NCI-H460 (cell line): ENCODE measurements around the gene GALNT17. TPM values are rescaled to one million over a fixed set of nuclear protein-coding genes. Genes with fewer than 3 reads are reported as not detected.
"Not testable (repeated sequence)": the region's sequence is repeated elsewhere in the genome, so short reads cannot be mapped to it uniquely, and the experiment has no call there.

Experiments
- DNase-seq: peaks from one replicate; pipeline ENCODE4 v3.0.0-alpha.2; 2016; ENCODE audit warnings: low read depth; ENCODE audit errors: extremely low read depth
- total RNA-seq: library from RNA; depleted of rRNA; stranded (reverse); fragments of >200 nt; shearing (Covaris generic); gene quantifications from 2 replicates; pipeline ENCODE4 v1.2.3, GENCODE V29; 2014

Gene GALNT17
- total RNA-seq, 1 experiment from 2014 or later: 3.1 TPM

DNA sequence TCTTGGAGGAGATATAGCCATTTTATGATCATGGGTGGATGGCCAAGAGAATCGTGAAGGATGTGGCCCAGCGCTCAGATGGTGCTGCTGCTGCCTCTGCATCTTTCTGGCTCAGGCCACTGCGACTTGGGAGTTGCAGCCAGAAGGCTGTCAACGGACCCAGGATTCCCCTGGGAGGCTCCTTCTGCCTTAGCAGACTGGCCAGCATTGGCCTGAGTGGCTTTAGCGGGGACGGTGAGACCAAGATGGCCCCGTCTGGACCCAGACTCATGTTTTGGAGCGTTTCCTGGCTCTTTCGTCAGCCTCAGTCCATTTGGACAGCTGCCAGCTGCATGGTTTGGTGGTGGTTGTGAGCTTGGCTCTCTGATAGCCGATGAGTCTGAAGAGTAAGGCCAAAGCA is 97.2 kb downstream of the GALNT17 start:
- no peak for DNase-seq

DNA sequence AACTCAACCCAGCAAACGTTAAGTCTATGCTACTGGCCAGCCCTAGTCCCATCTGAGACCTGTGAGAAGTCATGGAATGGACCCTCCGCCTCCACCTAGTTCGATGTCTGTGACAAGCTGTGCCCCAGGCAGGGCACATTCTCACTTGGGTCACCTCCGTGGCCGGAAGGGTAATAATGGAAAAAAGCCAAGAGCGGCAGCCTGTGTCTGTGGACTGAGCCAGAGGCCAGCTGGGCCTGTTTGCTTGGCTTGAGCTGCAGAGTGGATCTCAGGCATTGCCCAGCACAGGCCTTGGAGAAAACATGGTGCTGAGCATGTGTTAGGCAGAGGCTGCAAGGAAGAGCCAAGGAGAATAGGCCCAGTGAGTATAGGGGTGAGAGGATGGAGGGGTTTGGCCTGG is 97.8 kb downstream of the GALNT17 start:
- DNase-seq: no peak

DNA sequence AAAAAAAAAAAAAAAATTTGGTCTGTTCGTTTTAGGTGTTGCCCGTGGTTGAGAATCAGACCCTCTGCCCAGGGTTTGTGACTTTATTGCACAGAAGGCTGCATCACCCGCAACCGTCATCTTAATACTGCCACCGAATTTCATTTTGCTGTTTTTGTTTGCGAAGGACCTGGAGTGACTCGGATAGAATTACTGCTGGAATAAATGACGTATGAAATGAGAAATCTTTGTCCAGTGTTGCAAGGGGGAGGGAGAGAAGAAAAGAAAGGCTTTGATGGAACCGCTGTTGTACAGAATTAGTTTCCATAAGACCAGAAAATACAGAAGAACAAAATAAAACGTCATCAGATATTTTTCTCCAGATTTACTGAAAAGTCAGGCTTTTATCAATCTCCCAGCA is 103.3 kb downstream of the GALNT17 start:
- DNase-seq: no peak

DNA sequence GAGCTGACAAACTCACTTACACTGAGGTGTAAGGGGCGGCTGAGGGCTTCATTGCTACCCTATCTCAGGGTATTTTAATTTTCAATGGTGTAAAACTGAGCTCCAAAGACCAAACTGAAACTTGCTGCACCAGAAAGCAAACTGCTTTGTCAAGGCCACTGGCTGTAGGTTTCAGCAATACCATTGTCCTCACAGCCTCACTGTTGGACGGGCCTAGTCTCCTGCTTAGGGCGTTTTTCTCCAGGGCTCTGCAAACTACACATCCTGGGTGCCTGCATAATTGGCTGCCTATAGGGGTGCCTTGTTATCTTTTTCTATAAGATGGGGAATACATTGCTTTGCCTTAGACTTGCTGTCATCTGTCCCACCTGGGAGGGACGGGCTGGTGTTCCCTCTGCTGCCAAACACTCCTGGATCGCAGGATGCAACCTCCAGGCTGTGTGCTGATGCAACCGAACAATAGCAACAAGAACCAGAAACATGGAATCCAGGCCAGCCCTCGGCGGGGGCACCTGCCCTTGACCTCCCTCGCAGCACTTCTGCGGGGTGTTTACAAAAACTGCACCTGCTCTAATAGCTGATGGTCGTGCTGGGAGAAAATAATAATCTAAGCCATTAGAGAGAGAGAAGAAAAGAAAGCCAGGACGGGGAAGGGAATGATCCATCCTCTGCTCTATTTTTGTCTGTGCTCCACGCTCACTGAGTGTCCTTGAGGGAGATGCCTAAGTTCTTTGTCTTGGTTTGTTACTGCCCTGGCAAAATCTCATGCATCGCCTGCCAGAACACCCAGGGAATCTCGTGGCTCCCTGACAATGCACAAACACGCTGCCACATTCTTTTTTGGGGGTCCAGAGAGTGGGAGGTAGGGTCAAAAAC is 104.5 kb downstream of the GALNT17 start:
- DNase-seq: no peak

DNA sequence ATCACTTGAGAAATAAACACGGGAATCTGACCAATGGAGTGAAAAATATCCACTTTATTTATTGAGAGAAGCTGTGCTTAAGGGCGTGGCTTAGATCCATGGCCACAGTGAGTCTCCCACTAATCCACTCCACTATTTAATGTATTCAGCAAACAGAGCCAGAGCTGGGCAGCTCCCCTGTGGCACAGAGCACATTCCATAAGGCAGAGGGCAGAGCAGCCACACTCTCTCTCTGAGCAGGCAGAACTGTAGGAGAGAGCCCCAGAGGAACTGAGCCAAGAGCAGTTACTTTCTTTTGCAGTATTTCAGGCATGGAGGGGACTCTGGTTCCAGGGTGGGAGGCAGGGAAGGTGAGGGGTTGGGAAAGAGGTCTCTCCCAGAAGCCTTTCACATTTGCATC is 106.0 kb downstream of the GALNT17 start:
- DNase-seq: peak; percentile 34

DNA sequence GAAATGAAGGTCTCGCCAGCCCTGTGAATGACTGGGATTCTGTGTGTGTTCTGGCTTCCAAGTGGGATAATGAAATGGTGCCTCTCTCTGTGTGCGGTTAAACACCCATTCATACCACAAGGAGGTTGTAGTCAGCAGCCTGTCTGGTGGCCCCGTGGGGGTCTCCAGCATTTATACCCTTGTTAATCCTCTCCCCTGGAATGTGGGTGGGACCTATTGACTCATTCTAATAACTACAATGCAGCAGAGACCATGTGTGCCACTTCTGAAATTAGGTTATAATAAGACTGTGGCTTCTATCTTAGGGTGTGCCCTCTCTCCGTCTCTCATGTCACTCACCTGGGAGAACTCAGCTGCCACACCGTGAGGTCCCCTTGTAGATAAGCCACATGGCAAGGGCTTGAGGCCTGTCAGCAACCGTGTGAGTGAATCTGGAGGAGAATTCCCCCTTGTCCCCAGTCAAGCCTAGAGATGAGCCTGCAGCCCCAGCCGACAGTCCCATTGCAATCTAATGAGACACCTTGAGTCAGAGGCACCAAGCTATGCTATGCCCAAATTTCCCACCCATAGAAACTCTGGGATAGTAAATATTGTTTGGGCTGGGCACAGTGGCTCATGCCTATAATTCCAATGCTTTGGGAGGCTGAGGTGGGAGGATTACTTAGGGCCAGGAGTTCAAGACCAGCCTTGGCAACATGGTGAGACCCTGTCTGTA is 106.8 kb downstream of the GALNT17 start:
- DNase-seq: no peak

DNA sequence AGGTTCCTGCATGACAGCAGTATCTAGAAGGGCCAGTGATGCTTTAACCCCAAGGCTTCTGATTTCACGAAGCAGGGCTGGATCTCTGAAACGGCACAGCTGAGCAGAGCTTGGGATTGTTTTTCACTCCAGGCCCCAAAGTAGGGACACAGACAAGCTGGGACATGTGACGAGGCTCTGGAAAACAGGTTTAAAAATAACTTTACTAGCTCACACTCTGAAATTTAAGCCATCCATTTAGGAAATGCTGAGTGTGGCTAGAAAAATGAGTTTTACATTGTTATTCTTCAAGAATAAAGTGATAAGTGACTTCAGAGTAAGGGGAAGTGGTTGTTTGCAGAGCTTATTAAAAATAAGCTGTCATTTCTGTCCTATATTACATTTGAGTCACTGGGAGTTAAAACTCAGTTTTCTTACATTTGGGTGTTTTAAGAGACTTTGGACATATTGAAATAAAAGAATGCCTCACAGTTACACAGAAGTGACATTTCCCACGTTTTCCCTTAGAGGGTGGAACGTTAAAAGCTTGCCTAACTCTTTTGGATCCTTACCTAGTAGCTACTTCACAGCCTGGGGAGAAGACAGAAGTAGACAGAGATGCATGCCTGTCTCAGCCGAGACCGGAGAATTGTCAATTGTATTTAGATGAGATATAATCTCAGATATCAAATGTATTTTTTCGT is 107.8 kb downstream of the GALNT17 start:
- no peak for DNase-seq

DNA sequence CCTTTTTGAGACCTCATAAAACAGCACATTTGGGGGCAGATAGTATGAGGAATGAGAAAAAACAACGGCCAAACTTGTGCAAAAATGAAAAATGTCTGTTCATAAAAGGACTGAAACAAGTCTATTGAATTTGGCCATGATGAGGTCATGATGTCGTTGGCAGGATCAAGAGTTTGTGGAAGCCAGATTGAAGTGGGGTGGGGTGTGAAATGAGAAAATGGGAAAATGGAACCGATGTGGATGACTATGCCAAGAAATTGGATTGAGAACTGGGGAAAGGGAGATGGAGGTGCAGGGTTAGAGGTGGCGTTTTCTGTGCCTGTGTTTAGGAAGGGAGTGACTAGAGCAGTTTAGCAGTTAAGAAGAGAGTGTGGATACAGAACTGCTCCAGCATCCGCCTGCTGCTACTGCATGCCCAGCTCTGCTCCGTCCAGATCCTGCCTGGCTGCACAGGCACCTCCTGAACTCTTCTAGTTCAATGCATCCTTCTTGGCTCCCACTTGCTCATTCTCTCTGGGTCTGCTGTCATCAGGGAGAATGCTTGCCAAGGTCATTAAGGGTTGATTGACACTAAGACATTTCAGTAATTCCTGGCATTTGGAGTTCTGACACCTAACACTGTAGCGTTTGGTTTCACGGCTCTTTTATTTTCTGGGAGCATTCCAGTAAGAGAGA is 111.9 kb downstream of the GALNT17 start:
- DNase-seq: no peak

DNA sequence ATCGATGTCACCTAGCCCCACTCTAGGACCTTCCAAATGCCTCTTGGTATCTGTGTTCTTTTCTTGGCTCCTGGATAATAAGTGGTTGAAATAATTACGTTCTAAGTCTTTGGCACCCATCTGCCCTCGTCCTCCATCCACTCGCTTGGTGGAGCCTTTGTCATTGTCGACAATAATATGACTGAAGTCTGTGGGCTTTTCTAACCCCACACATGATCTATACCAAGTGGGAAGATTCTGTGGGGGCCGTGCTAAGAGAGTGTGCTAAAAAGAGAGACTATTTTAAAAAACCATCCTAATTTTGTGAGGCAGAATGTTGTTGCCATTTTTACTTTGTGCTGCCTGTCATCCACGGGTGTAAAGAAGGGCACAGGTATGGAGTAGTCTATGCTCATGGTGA is 113.1 kb downstream of the GALNT17 start:
- no peak for DNase-seq

DNA sequence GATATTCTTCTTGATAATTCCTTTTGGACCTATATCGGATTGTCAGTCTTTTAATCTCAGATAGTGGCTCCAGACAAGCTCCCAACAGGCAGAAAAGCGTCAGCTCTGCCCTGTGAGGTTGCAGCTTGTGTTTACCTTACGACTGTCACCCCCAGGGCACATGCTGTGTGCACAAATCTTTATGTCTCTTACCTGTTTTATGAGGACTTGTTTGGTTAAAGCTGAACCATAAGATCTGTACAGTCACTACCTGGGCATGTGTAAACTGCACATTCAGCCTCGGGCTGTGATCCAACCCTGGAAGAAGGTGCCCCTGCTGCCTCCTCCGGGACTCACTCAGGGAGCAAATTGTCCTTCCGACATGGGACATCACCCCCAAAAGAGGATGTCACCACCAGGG is 119.8 kb downstream of the GALNT17 start:
- no peak for DNase-seq

DNA sequence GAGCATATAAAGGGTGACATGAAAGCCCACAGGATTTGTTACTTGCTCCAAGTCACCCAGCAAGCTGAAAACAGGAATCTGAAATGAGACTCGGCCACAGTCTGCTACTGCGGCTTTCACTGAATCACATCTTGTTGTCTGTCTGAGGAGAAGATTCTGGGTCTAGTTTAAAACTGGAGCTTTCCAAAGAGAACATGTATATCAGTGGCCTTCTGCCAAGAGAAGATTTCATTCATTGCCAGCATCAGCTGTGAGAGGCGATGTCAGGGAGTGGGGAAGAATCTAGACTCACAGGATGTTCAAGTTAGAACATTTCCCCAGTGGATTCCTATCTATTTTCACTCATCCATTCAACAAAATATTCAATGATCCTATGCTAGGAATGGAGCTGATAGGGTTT is 122.8 kb downstream of the GALNT17 start:
- DNase-seq: no peak

DNA sequence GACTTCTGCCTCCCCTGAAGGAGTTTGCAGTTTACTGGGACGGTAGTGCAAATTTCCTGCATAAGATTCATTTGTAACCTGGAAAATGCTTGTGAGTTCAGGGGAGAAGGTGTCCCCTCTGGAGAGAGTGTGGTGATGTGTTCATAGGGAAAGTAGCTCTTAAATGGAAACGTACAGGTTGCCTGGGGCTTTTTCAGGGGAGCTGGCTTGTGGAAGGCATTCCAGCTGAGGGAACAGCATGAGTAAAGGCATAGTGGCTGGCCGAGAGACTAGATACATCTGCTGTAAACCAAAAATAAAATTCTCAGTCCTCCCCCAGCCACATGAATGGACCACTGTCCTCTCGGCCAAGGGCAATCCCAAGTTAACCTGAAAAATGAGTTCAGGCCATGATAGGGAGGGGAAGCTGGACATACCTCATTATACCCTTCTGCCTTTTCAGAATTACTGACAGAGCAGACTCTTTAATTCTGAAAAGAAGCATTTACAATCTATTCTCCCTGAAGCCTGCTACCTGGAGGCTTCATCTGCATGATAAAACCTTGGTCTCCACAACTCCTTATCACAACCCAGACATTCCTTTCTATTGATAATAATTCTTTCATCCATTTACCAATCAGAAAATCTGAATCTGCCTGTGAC is 123.7 kb downstream of the GALNT17 start:
- DNase-seq: no peak

DNA sequence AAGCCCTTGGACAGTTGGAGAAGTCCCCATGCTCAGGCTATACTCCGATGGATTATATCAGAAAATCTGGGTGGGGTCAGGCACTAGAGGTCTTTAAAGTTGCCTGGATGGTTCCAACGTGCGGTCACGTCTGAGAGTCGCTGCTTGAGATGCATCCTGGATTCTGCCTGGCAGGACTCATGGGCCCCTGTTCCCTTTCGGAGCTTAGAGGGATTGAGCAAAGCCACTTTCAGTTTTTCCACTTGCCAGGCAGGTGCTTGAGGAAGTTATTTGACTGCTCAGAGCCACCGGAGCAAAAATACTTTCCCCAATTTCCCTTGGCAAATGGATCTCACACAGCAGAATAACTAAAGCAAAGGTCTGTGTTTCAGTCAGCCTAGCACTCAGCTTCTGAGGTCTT is 129.1 kb downstream of the GALNT17 start:
- no peak for DNase-seq

DNA sequence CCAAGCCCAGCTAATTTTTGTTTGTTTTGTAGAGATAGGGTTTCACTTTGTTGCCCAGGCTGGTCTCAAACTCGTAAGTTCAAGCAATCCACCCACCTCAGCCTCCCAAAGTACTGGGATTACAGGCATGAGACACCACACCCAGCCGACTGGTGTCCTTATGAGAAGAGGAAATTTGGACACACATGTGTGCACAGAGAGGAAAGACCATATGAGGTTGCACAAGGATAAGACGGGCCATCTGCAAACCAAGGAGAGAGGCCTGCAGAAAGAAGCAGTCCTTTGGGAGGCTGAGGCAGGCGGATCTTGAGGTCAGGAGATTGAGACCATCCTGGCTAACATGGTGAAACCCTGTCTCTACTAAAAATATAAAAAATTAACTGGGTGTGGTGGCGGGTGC is 130.9 kb downstream of the GALNT17 start:
- DNase-seq: not testable (repeated sequence)

DNA sequence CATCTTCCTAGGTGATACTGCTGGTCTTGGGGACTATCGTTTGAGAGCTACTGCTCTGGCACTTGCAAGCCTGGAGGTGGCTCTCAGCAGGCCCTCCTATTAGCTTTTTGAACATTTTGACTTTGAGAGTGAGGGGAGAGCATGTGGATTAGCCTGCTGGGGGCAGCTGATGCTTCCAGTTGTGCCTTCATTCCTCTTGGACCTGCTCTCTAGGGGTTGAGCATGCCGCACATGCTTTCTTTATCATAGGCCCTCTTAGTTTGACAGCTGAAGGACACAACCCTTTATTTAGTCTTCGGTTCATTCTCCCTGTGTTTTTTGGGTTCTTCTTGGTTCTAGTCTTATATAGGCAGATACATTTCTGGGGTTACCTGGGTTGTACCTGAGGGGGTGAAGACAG is 132.1 kb downstream of the GALNT17 start:
- DNase-seq: no peak

DNA sequence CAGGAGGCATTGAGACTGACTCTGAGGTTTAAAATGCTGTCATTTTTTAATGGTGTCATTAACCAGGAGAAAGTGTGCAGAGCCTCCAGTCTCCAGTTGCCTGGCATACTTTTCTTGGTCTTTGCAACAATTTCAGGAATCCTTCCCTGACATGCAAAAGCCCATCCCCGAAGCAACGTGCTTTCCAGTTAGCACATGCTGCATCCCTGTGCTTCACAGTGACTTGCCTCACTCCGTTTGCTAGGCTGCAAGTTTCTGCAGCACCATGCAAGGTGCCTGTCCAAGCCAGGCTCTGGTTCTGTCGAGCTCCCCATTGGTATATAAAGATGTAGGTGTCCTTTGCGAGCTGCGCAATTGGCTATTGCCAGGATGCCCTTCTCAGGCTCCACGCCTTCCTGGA is 135.0 kb downstream of the GALNT17 start:
- DNase-seq: no peak

DNA sequence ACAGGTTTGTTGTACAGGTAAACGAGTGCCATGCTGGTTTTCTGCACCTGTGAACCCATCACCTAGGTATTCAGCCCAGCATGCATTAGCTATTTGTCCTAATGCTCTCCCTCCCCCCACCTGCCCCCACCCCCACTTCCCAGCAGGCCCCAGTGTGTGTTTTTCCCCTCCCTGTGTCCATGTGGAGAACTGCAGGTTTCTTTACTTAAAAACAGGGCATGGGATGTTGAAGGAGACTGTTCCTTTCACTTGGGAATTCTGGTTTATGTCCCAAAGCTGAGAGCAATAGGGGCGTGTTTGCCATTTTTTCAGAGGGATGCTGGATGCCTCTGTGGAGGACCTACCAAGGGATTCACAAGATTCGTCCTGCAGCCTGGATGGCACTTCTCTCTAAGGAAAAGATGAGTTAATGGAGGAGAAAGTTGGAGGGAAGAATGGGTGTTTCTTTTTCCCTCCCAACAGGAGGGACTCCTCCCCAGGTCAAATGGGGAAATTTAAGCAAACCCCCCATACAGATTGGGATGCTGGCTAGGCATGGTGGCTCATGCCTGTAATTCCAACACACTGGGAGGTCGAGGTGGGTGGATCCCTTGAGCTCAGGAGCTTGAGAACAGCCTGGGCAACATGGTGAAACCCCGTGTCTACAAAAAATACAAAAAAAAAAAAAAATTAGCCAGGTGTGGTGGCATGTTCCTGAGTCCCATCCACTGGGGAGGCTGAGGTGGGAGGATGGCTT is 136.0 kb downstream of the GALNT17 start:
- DNase-seq: no peak

DNA sequence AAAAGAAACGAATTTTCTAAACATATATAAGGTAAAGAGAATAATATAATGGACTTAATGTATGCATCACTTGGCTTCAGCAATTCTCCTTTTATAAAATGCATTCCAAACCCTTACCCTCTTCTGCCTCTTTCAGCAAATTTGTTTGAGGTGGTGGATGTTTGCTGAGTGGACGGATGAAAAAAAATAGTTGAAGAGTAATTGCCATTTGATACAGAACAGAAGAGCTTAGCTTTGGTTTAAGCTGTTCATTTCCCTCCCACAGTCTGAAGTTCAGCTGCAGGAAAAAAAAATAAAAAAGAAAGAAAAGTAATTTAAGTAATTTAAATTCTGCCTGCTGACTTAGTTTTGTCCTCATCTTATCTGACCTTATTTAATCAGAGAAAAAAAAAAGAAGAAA is 138.6 kb downstream of the GALNT17 start:
- no peak for DNase-seq

DNA sequence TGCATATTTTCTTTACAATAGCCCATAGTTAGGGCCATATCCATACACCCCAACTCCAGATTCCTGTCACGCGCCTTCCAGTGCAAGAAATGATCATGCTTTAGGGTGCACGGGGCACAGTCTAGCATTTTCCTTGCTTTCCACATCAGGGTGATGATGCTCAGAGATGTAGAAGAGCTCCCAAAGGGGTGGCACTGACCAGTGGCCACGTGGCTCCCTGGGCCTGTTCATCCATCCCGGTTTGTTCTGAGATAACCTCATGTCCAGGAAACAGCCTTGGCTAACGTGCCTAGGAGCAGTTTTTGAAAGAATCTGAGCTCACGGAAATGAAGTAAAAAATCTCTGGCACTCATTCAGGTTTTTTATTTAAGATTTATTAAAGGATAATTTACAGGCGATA is 139.3 kb downstream of the GALNT17 start:
- no peak for DNase-seq
